ENCODE results near the gene TTC23.

The TTC23 gene

DNA sequence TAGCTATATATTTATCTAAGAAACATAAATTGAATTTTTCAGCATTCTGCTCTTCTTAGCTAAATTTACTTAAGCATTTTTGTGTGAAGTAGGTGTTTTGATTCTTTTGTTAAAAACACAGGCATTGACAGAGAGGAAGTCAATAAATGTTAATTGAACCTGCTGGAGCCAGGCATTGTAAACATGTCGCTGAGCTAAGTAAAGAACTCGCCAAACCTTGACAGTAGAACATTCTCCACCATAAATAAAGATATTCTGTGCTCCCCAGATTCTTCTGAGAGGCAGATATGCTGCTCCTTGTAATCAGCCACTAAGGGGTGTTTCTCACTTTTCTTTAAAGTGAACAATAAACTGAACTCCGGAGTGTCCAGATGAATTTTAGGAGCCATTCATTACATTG, 106.1 kb downstream of the TTC23 start:
- Histone ChIP-seq H3K27ac (replicated peaks) (no peak overlapping the region), H3K27me3 (ENCODE audit: insufficient read depth, poor library complexity, severe bottlenecking) (no peaks in the 10 kb centered on the region), H3K4me3 (replicated peaks; ENCODE audit: insufficient read depth, low read length) (no peak overlapping the region)
- no peak for DNase-seq (ENCODE audit: low read depth in 1 of 2, low spot score in 1 of 2)
- TF ChIP-seq POLR2AphosphoS5 (IDR thresholded peaks at IDR 0.05; ENCODE audit: low read depth) = no peak
- TF ChIP-seq, protein P1, sequence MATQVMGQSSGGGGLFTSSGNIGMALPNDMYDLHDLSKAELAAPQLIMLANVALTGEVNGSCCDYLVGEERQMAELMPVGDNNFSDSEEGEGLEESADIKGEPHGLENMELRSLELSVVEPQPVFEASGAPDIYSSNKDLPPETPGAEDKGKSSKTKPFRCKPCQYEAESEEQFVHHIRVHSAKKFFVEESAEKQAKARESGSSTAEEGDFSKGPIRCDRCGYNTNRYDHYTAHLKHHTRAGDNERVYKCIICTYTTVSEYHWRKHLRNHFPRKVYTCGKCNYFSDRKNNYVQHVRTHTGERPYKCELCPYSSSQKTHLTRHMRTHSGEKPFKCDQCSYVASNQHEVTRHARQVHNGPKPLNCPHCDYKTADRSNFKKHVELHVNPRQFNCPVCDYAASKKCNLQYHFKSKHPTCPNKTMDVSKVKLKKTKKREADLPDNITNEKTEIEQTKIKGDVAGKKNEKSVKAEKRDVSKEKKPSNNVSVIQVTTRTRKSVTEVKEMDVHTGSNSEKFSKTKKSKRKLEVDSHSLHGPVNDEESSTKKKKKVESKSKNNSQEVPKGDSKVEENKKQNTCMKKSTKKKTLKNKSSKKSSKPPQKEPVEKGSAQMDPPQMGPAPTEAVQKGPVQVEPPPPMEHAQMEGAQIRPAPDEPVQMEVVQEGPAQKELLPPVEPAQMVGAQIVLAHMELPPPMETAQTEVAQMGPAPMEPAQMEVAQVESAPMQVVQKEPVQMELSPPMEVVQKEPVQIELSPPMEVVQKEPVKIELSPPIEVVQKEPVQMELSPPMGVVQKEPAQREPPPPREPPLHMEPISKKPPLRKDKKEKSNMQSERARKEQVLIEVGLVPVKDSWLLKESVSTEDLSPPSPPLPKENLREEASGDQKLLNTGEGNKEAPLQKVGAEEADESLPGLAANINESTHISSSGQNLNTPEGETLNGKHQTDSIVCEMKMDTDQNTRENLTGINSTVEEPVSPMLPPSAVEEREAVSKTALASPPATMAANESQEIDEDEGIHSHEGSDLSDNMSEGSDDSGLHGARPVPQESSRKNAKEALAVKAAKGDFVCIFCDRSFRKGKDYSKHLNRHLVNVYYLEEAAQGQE (IDR thresholded peaks at IDR 0.05; ENCODE audit: insufficient replicate concordance, low read depth) = no peak
- TF ChIP-seq GABPA (IDR thresholded peaks at IDR 0.05; ENCODE audit: low read depth) = no peak
- no peak for TF ChIP-seq SPI1 (IDR thresholded peaks at IDR 0.05; ENCODE audit: borderline replicate concordance, low read depth)
- TF ChIP-seq, protein P2, sequence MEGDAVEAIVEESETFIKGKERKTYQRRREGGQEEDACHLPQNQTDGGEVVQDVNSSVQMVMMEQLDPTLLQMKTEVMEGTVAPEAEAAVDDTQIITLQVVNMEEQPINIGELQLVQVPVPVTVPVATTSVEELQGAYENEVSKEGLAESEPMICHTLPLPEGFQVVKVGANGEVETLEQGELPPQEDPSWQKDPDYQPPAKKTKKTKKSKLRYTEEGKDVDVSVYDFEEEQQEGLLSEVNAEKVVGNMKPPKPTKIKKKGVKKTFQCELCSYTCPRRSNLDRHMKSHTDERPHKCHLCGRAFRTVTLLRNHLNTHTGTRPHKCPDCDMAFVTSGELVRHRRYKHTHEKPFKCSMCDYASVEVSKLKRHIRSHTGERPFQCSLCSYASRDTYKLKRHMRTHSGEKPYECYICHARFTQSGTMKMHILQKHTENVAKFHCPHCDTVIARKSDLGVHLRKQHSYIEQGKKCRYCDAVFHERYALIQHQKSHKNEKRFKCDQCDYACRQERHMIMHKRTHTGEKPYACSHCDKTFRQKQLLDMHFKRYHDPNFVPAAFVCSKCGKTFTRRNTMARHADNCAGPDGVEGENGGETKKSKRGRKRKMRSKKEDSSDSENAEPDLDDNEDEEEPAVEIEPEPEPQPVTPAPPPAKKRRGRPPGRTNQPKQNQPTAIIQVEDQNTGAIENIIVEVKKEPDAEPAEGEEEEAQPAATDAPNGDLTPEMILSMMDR (IDR thresholded peaks at IDR 0.05; ENCODE audit: insufficient read depth, low read length) = no peak

DNA sequence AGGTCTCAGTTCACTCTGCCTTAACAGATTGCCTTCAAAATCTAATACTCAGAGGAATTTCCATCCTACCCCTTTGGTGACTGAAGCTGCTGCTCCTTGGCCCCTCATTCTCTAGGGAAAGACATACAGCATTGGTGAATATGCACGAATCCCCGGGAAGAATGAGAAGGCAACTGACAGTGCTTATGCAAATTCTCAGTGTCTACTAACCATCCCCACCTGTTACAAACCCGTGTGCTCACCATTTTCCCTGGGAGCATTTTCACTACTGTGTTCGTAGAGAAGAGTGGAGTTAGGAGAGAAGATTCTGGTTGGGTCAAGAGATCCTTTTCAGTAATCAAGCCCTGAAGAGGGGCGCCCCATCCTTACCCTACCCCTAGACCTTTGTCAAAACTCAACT, 106.8 kb downstream of the TTC23 start:
- TF ChIP-seq, protein P1 (IDR thresholded peaks at IDR 0.05; ENCODE audit: insufficient replicate concordance, low read depth) = no peak
- TF ChIP-seq POLR2AphosphoS5 (IDR thresholded peaks at IDR 0.05; ENCODE audit: low read depth) (no peak), GABPA (IDR thresholded peaks at IDR 0.05; ENCODE audit: low read depth) (no peak), SPI1 (IDR thresholded peaks at IDR 0.05; ENCODE audit: borderline replicate concordance, low read depth) (no peak)
- TF ChIP-seq, protein P2 (IDR thresholded peaks at IDR 0.05; ENCODE audit: insufficient read depth, low read length) = no peak

DNA sequence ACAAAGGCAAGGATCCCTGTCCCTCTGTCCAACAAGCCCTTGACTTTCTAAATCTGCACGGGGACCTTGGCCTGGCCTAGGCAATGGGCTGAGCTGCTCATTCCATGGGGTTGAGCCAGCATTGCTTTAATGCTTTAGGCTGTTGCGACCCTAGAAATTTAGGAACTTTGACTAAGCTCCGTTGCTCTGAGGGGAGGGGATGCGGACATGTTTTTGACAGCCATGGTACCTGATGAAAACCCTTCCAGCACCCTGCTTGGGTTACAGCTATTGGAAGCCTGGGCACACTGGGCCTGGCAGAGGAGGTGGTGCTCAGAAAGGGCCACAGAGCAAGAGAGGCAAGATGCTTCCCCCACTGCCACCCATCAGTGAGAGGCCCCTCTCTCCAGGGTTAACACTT, 107.4 kb downstream of the TTC23 start:
- DNase-seq (ENCODE audit: low read depth in 1 of 2, low spot score in 1 of 2) = no peak
- Histone ChIP-seq H3K27ac (replicated peaks) (no peak overlapping the region), H3K27me3 (ENCODE audit: insufficient read depth, poor library complexity, severe bottlenecking) (no peaks in the 10 kb centered on the region), H3K4me3 (replicated peaks; ENCODE audit: insufficient read depth, low read length) (no peak overlapping the region)
- TF ChIP-seq GABPA (IDR thresholded peaks at IDR 0.05; ENCODE audit: low read depth) (no peak), SPI1 (IDR thresholded peaks at IDR 0.05; ENCODE audit: borderline replicate concordance, low read depth) (no peak), POLR2AphosphoS5 (IDR thresholded peaks at IDR 0.05; ENCODE audit: low read depth) (no peak)
- TF ChIP-seq, protein P1 (IDR thresholded peaks at IDR 0.05; ENCODE audit: insufficient replicate concordance, low read depth) = no peak
- TF ChIP-seq, protein P2 (IDR thresholded peaks at IDR 0.05; ENCODE audit: insufficient read depth, low read length) = no peak

More for the DNA sequence above, 106.8 kb downstream of the TTC23 start:
- no peak overlapping the region for H3K4me3 ChIP-seq (replicated peaks; ENCODE audit: insufficient read depth, low read length)
- DNase-seq (ENCODE audit: low read depth in 1 of 2, low spot score in 1 of 2) = no peak
- no peaks in the 10 kb centered on the region for H3K27me3 ChIP-seq (ENCODE audit: insufficient read depth, poor library complexity, severe bottlenecking)
- no peak overlapping the region for H3K27ac ChIP-seq (replicated peaks)
